Left ventricle myocardium inferior (tissue), 1 donor: ENCODE data around the gene LINGO3. TPM values are rescaled to one million over a fixed set of nuclear protein-coding genes. Genes with fewer than 3 reads are reported as not detected.

Experiments used
- DNase-seq: peaks from one replicate; pipeline ENCODE4 v3.0.0-alpha.2; 2020
- H3K27ac ChIP-seq: fragments of 200-600 bp; replicated peaks from 2 replicates; pipeline ENCODE4 v1.8.0; 2021
- H3K27me3 ChIP-seq: fragments of 200-600 bp; 2 replicates; pipeline ENCODE4 v1.8.0; 2021; ENCODE audit warnings: low read depth
- H3K36me3 ChIP-seq: fragments of 200-600 bp; 2 replicates; pipeline ENCODE4 v1.8.0; 2021
- H3K4me1 ChIP-seq: fragments of 200-600 bp; 2 replicates; pipeline ENCODE4 v1.8.0; 2021
- H3K4me3 ChIP-seq: fragments of 200-600 bp; 2 replicates; pipeline ENCODE4 v1.8.0; 2021; ENCODE audit warnings: mild to moderate bottlenecking, moderate library complexity
- H3K9me3 ChIP-seq: fragments of 200-600 bp; replicated peaks from 2 replicates; pipeline ENCODE4 v1.8.0; 2021
- CTCF ChIP-seq: fragments of 200-600 bp; IDR thresholded peaks from 2 replicates; pipeline ENCODE4 v1.8.0; 2021; ENCODE audit warnings: antibody characterized with exemption, mild to moderate bottlenecking, borderline replicate concordance
- intact Hi-C: fragments of 100-400 bp; cut with micrococcal nuclease; formaldehyde crosslinking; loops from one replicate; pipeline ENCODE4 v1.11.0; 2022
- total RNA-seq: library from RNA; stranded (reverse); fragmentation: NEBNext Ultra II Directional; extraction: Animal tissue kit (Norgen Biotek cat#: 25700); gene quantifications from one replicate; pipeline ENCODE4 v1.2.1, GENCODE V29; 2021
- donor health status: DM: no; HTN: yes; CAD: no; lungs with severe emphysema.

Gene LINGO3
- total RNA-seq, 1 donor from 2014 or later, result not detected

GRCh38 chr19:2327773-2328400 is 19.9 kb upstream of the LINGO3 start:
- H3K9me3 ChIP-seq, result no peaks in the 10 kb centered on the region
- no peak for TF ChIP-seq CTCF
- H3K4me3 ChIP-seq, result peak overlapping the region; percentile 97
- peaks cover 20% of the 10 kb centered on the region for H3K36me3 ChIP-seq
- intact Hi-C loops, result no loop called here
- H3K27ac ChIP-seq, result peak overlapping the region; percentile 88
- peaks cover 63% of the 10 kb centered on the region for H3K4me1 ChIP-seq
- DNase-seq, result no peak
- no peaks in the 10 kb centered on the region for H3K27me3 ChIP-seq

GRCh38 chr19:2326699-2327360 is 18.9 kb upstream of the LINGO3 start:
- Histone ChIP-seq H3K27ac (no peak overlapping the region), H3K4me1 (peaks cover 54% of the 10 kb centered on the region), H3K36me3 (peaks cover 23% of the 10 kb centered on the region), H3K9me3 (no peaks in the 10 kb centered on the region), H3K27me3 (no peaks in the 10 kb centered on the region), H3K4me3 (peak overlapping the region; percentile 97)
- DNase-seq, result no peak
- intact Hi-C loops, result no loop called here
- TF ChIP-seq CTCF, result no peak

- Histone ChIP-seq H3K9me3 (no peaks in the 10 kb centered on the region), H3K36me3 (peaks cover 23% of the 10 kb centered on the region), H3K27ac (no peak overlapping the region), H3K4me1 (peaks cover 40% of the 10 kb centered on the region), H3K27me3 (no peaks in the 10 kb centered on the region), H3K4me3 (no peak overlapping the region)
- DNase-seq, result no peak
- TF ChIP-seq CTCF, result no peak
- intact Hi-C loops, result no loop called here
Observed at GRCh38 chr19:2325281-2326046, 17.5 kb upstream of the LINGO3 start.

GRCh38 chr19:2324220-2324948 is 16.4 kb upstream of the LINGO3 start:
- H3K27ac ChIP-seq, result no peak overlapping the region
- intact Hi-C loops, result no loop called here
- H3K4me1 ChIP-seq, result peaks cover 29% of the 10 kb centered on the region
- H3K27me3 ChIP-seq, result no peaks in the 10 kb centered on the region
- H3K4me3 ChIP-seq, result no peak overlapping the region
- no peaks in the 10 kb centered on the region for H3K9me3 ChIP-seq
- peaks cover 23% of the 10 kb centered on the region for H3K36me3 ChIP-seq
- DNase-seq, result no peak
- TF ChIP-seq CTCF, result no peak

- no peak overlapping the region for H3K27ac ChIP-seq
- peaks cover 26% of the 10 kb centered on the region for H3K4me1 ChIP-seq
- no peaks in the 10 kb centered on the region for H3K27me3 ChIP-seq
- intact Hi-C loops, result no loop called here
- DNase-seq, result no peak
- no peaks in the 10 kb centered on the region for H3K9me3 ChIP-seq
- peaks cover 23% of the 10 kb centered on the region for H3K36me3 ChIP-seq
- TF ChIP-seq CTCF, result no peak
- no peak overlapping the region for H3K4me3 ChIP-seq
Observed at GRCh38 chr19:2323707-2324106, 15.8 kb upstream of the LINGO3 start.
